ENCODE measurements around the gene MGAT4B.

Gene MGAT4B

GRCh38 chr5:179800696-179801201, 5.9 kb downstream of the MGAT4B start:
- no peaks in the 10 kb centered on the region for H3K9me3 ChIP-seq (ENCODE audit: control insufficient read depth, low read length)
- peaks cover 38% of the 10 kb centered on the region for H3K4me1 ChIP-seq (ENCODE audit: control insufficient read depth, insufficient read depth, low read length, poor library complexity, severe bottlenecking)
- H3K36me3 ChIP-seq (ENCODE audit: control insufficient read depth, insufficient read depth, low read length) = peaks cover 23% of the 10 kb centered on the region
- H3K4me3 ChIP-seq (ENCODE audit: insufficient read depth, low read depth, low read length, poor library complexity, severe bottlenecking) = no peak overlapping the region
- no peak for DNase-seq
- H3K27ac ChIP-seq (ENCODE audit: insufficient read depth, low read length, poor library complexity, severe bottlenecking) = no peak overlapping the region
- H3K27me3 ChIP-seq (replicated peaks; ENCODE audit: control insufficient read depth, insufficient read depth, low read length, poor library complexity, severe bottlenecking) = no peaks in the 10 kb centered on the region

- Histone ChIP-seq H3K27ac (ENCODE audit: insufficient read depth, low read length, poor library complexity, severe bottlenecking) (no peak overlapping the region), H3K4me3 (ENCODE audit: insufficient read depth, low read depth, low read length, poor library complexity, severe bottlenecking) (no peak overlapping the region), H3K36me3 (ENCODE audit: control insufficient read depth, insufficient read depth, low read length) (peaks cover 23% of the 10 kb centered on the region), H3K27me3 (replicated peaks; ENCODE audit: control insufficient read depth, insufficient read depth, low read length, poor library complexity, severe bottlenecking) (no peaks in the 10 kb centered on the region), H3K9me3 (ENCODE audit: control insufficient read depth, low read length) (no peaks in the 10 kb centered on the region), H3K4me1 (ENCODE audit: control insufficient read depth, insufficient read depth, low read length, poor library complexity, severe bottlenecking) (peaks cover 36% of the 10 kb centered on the region)
- no peak for DNase-seq
Observed at GRCh38 chr5:179800071-179800695, 6.5 kb downstream of the MGAT4B start.

GRCh38 chr5:179799644-179799973, 7.1 kb downstream of the MGAT4B start:
- Histone ChIP-seq H3K4me3 (ENCODE audit: insufficient read depth, low read depth, low read length, poor library complexity, severe bottlenecking) (no peak overlapping the region), H3K4me1 (ENCODE audit: control insufficient read depth, insufficient read depth, low read length, poor library complexity, severe bottlenecking) (peaks cover 36% of the 10 kb centered on the region), H3K36me3 (ENCODE audit: control insufficient read depth, insufficient read depth, low read length) (peaks cover 23% of the 10 kb centered on the region), H3K27ac (ENCODE audit: insufficient read depth, low read length, poor library complexity, severe bottlenecking) (no peak overlapping the region), H3K27me3 (replicated peaks; ENCODE audit: control insufficient read depth, insufficient read depth, low read length, poor library complexity, severe bottlenecking) (no peaks in the 10 kb centered on the region), H3K9me3 (ENCODE audit: control insufficient read depth, low read length) (no peaks in the 10 kb centered on the region)
- DNase-seq = no peak

- peaks cover 23% of the 10 kb centered on the region for H3K36me3 ChIP-seq (ENCODE audit: control insufficient read depth, insufficient read depth, low read length)
- peaks cover 36% of the 10 kb centered on the region for H3K4me1 ChIP-seq (ENCODE audit: control insufficient read depth, insufficient read depth, low read length, poor library complexity, severe bottlenecking)
- no peaks in the 10 kb centered on the region for H3K27me3 ChIP-seq (replicated peaks; ENCODE audit: control insufficient read depth, insufficient read depth, low read length, poor library complexity, severe bottlenecking)
- H3K9me3 ChIP-seq (ENCODE audit: control insufficient read depth, low read length) = no peaks in the 10 kb centered on the region
- H3K4me3 ChIP-seq (ENCODE audit: insufficient read depth, low read depth, low read length, poor library complexity, severe bottlenecking) = no peak overlapping the region
- DNase-seq = no peak
- H3K27ac ChIP-seq (ENCODE audit: insufficient read depth, low read length, poor library complexity, severe bottlenecking) = no peak overlapping the region
Observed at GRCh38 chr5:179798771-179799643, 7.7 kb downstream of the MGAT4B start.

GRCh38 chr5:179798144-179798770, 8.4 kb downstream of the MGAT4B start:
- no peak overlapping the region for H3K27ac ChIP-seq (ENCODE audit: insufficient read depth, low read length, poor library complexity, severe bottlenecking)
- peaks cover 36% of the 10 kb centered on the region for H3K4me1 ChIP-seq (ENCODE audit: control insufficient read depth, insufficient read depth, low read length, poor library complexity, severe bottlenecking)
- H3K36me3 ChIP-seq (ENCODE audit: control insufficient read depth, insufficient read depth, low read length) = peaks cover 23% of the 10 kb centered on the region
- no peak for DNase-seq
- H3K9me3 ChIP-seq (ENCODE audit: control insufficient read depth, low read length) = no peaks in the 10 kb centered on the region
- no peak overlapping the region for H3K4me3 ChIP-seq (ENCODE audit: insufficient read depth, low read depth, low read length, poor library complexity, severe bottlenecking)
- no peaks in the 10 kb centered on the region for H3K27me3 ChIP-seq (replicated peaks; ENCODE audit: control insufficient read depth, insufficient read depth, low read length, poor library complexity, severe bottlenecking)

- H3K36me3 ChIP-seq (ENCODE audit: control insufficient read depth, insufficient read depth, low read length) = peaks cover 23% of the 10 kb centered on the region
- DNase-seq = no peak
- no peak overlapping the region for H3K27ac ChIP-seq (ENCODE audit: insufficient read depth, low read length, poor library complexity, severe bottlenecking)
- H3K4me3 ChIP-seq (ENCODE audit: insufficient read depth, low read depth, low read length, poor library complexity, severe bottlenecking) = no peak overlapping the region
- no peaks in the 10 kb centered on the region for H3K9me3 ChIP-seq (ENCODE audit: control insufficient read depth, low read length)
- peaks cover 33% of the 10 kb centered on the region for H3K4me1 ChIP-seq (ENCODE audit: control insufficient read depth, insufficient read depth, low read length, poor library complexity, severe bottlenecking)
- no peaks in the 10 kb centered on the region for H3K27me3 ChIP-seq (replicated peaks; ENCODE audit: control insufficient read depth, insufficient read depth, low read length, poor library complexity, severe bottlenecking)
Observed at GRCh38 chr5:179797741-179798140, 8.9 kb downstream of the MGAT4B start.

- Histone ChIP-seq H3K9me3 (ENCODE audit: control insufficient read depth, low read length) (no peaks in the 10 kb centered on the region), H3K27me3 (replicated peaks; ENCODE audit: control insufficient read depth, insufficient read depth, low read length, poor library complexity, severe bottlenecking) (no peaks in the 10 kb centered on the region), H3K36me3 (ENCODE audit: control insufficient read depth, insufficient read depth, low read length) (peaks cover 23% of the 10 kb centered on the region), H3K4me1 (ENCODE audit: control insufficient read depth, insufficient read depth, low read length, poor library complexity, severe bottlenecking) (peaks cover 32% of the 10 kb centered on the region), H3K27ac (ENCODE audit: insufficient read depth, low read length, poor library complexity, severe bottlenecking) (no peak overlapping the region), H3K4me3 (ENCODE audit: insufficient read depth, low read depth, low read length, poor library complexity, severe bottlenecking) (no peak overlapping the region)
- no peak for DNase-seq
Observed at GRCh38 chr5:179796877-179797608, 9.6 kb downstream of the MGAT4B start.

GRCh38 chr5:179795863-179796833, 10.5 kb downstream of the MGAT4B start:
- peaks cover 29% of the 10 kb centered on the region for H3K4me1 ChIP-seq (ENCODE audit: control insufficient read depth, insufficient read depth, low read length, poor library complexity, severe bottlenecking)
- peaks cover 23% of the 10 kb centered on the region for H3K36me3 ChIP-seq (ENCODE audit: control insufficient read depth, insufficient read depth, low read length)
- H3K4me3 ChIP-seq (ENCODE audit: insufficient read depth, low read depth, low read length, poor library complexity, severe bottlenecking) = peak overlapping the region; percentile 67
- peak overlapping the region; percentile 60 for H3K27ac ChIP-seq (ENCODE audit: insufficient read depth, low read length, poor library complexity, severe bottlenecking)
- DNase-seq = peak; percentile 52 to 61 (median 58)
- H3K9me3 ChIP-seq (ENCODE audit: control insufficient read depth, low read length) = no peaks in the 10 kb centered on the region
- H3K27me3 ChIP-seq (replicated peaks; ENCODE audit: control insufficient read depth, insufficient read depth, low read length, poor library complexity, severe bottlenecking) = no peaks in the 10 kb centered on the region
